GM21381 (cell line): Measurements from ENCODE around the gene PLEKHA8.
"Not testable (repeated sequence)": the region's sequence is repeated elsewhere in the genome, so short reads cannot be mapped to it uniquely, and the experiment has no call there.

Experiments
- ATAC-seq: cut with Tn5 transposase; IDR thresholded peaks from one replicate; pipeline ENCODE4 v1.9.1; 2021; ENCODE audit warnings: mild to moderate bottlenecking, moderate library complexity; ENCODE audit not compliant: unreplicated experiment

Gene PLEKHA8

DNA sequence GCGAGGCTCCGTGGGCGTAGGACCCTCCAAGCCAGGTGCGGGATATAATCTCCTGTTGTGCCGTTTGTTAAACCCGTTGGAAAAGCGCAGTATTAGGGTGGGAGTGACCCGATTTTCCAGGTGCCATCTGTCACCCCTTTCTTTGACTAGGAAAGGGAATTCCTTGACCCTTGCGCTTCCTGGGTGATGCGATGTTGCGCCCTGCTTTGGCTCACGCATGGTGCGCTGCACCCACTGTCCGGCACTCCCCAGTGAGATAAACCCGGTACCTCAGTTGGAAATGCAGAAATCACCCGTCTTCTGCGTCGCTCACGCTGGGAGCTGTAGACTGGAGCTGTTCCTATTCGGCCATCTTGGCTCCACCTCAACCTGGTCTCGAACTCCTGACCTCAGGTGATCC, 70.4 kb downstream of the PLEKHA8 start:
- not testable (repeated sequence) for ATAC-seq

DNA sequence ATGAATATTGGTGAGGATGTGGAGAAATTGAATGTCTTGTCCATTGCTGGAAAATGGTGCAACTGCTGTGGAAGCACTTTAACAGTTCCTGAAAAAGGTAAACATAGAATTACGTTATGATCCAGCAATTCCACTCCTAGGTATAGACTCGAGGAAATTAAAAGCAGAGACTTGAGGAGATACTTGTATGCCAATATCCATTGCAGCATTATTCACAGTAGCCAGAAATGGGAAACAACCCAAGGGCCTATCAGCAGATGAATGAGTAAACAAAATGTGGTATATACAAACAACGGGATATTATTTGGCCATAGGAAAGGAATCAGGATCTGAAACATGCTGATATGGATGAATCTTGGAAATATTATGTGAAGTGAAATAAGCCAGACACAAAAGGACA, 74.1 kb downstream of the PLEKHA8 start:
- no peak for ATAC-seq

DNA sequence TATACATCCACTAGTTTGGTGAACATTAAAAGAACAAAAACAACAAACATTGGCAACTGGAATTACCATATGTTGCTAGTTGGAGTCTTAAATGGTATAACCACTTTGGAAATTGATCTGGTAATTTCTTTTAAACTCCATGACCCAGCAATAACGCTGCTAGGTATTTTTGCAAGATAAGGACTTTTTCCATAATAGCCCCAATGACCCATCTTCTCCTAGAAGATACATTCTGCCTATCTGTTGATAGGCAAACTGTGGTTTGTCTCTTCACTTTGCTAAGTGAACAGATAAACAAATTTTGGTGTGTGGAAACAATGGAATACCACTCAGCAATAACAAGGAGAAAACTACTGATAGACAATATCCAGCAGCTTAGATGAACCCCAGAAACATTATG, 75.9 kb downstream of the PLEKHA8 start:
- no peak for ATAC-seq

DNA sequence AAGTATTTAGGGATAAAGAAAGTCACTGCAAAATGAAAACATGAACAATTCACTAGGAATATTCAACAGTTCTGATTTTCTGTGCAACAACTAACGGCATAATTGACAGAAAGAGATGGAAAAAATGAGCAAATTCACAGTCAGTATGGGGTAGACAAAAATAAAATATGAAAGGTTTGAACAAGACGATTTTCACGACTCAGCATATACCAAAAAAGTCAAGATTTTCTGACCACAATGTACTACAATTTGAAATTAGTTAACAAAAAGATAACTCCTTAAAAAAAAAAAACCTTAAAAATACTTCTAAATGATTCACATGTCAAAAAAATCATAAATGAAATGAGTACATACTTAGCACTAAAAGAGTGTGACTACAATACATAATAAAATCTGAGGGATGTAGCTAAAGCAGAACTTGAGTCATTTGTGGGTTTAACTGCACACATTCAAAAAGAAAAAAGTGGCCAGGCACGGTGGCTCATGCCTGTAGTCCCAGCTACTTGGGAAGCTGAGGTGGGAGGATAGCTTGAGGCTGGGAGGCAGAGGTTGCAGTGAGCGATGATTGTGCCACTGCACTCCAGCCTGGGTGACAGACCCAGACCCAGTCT, 84.0 kb downstream of the PLEKHA8 start:
- no peak for ATAC-seq

DNA sequence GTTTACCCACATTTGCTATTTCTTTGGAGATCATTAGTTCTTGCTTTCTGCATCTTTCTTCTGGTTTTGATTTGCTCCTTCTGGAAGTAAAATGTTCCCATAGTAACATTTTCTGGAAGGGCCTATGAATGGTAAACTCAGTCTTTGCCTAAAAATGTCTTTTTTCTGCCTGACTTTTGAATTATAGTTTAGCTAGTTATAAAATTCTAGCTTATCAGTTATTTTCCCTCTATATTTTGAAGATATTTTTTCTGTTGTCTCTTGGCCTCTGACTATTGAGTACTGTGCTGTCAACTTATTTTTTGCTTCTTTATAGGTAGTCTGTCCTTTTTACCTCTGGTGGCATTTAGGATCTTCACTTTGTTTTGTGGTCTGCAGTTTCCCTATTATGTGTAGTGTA, 84.9 kb downstream of the PLEKHA8 start:
- ATAC-seq = no peak

DNA sequence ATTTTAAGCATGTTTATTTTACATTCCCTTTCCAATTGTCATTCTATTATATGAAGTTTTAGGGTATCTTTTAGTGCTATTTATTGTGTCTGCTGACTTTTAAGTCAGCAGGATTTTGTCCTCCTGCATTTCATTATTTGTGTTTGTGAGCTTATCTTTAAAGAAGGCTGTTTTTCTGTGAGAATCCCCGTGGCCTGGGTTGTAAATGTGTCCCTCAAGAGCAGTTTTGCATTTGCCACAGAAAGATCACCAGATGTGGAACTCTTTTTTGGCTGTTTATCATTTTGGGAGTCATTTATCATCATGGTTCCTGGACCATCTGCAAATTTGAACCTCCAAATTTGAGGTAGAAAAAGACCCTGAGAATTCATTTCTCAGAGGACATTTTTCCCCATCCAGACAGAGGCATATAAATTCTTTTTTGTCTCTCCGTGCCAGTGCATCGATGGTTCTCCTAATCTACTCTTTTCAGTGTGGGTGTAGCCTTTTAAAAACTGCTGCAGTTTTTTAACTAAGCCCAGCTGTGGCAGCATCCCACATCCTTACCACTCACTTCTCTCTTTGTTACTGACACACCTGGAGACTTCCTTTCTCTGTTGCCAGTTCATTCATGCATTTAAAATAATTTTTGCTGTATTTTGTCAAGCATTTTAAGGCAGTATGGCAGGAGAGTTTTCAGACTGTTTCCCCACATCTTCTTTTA, 86.5 kb downstream of the PLEKHA8 start:
- no peak for ATAC-seq

DNA sequence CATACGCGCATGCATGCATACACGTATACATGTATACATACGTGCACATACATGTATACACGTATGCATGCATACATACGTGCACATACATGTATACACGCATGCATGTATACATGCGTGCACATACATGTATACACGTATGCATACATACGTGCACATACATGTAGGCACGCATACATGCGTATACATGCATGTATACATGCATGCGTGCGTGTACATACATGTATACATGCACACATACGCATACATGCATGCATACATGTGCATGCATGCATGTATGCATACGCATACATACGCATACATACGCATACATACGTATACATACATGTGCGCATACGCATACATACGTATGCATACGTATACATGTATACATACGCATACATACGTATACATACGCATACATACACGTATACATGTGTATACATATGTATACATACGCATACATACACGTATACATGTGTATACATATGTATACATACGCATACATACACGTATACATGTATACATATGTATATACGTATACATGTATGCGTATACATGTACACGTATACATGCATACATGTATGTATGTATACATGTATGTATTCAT, 87.6 kb downstream of the PLEKHA8 start:
- no peak for ATAC-seq

DNA sequence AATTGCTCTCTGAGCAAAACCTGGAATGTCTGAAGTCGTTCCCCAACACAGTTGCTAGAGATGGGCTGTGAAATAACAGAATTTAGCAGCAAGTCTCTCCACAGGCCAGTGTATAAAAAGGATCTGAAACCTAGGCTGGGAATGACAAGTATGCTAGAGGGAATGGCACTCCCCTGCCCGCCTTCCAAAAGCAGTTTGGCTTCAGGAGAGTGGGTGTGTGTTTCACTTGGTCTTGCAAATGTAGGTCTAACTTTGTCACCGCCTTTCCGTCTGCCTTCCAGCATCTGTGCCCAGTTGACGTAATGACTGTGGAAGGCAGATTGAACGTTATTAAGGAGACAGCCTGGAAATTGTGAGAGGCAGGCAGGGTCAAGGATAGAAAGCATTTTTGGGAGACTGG, 88.6 kb downstream of the PLEKHA8 start:
- no peak for ATAC-seq

DNA sequence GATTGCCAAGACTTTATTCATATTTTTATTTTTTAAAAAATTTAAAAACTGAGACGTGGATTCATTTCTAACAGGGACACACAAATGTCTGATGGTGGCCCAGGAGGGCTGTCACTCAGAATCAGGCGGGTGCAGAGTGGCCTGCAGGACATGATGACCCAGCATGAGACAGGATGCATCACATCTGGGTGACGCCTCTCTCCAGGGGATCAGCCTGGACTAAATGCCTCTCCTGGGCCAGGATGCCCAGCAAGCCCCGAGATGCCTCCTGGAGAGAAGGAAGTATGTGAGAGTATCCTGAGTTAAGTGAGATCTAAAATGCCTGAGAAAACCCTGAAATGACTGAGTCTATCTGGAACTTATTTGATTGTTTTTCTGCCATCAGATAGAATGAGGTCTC, 89.7 kb downstream of the PLEKHA8 start:
- no peak for ATAC-seq

DNA sequence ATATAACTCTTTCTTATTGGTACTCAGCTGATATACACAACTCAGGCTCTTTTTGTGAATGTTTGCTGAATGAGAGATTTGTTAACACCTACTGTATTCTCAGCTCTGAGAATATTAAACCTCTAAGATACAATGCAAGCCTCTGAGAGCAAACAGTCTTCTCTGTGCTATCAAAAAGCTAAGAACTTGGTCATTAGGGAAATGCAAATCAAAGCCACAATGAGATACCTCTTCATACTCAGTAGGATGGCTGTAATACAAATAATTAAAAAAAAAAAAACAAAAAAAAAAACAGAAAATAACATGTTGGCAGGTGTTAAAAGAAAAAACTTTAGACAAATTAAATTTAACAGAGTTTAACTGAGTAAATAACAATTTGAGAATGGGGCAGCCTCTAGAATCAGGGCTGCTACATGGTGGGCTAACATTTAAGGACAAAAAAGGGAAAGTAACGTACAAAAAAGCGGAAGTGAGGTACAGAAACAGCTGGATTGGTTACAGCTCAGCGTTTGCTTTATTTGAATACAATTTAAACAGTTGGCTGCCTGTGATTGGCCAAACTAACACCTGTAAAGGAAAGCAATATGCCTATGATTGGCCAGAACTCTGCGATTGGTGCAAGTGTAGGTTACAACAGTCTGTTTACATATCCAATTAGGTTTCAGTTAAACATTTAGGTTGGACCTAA, 91.8 kb downstream of the PLEKHA8 start:
- no peak for ATAC-seq

DNA sequence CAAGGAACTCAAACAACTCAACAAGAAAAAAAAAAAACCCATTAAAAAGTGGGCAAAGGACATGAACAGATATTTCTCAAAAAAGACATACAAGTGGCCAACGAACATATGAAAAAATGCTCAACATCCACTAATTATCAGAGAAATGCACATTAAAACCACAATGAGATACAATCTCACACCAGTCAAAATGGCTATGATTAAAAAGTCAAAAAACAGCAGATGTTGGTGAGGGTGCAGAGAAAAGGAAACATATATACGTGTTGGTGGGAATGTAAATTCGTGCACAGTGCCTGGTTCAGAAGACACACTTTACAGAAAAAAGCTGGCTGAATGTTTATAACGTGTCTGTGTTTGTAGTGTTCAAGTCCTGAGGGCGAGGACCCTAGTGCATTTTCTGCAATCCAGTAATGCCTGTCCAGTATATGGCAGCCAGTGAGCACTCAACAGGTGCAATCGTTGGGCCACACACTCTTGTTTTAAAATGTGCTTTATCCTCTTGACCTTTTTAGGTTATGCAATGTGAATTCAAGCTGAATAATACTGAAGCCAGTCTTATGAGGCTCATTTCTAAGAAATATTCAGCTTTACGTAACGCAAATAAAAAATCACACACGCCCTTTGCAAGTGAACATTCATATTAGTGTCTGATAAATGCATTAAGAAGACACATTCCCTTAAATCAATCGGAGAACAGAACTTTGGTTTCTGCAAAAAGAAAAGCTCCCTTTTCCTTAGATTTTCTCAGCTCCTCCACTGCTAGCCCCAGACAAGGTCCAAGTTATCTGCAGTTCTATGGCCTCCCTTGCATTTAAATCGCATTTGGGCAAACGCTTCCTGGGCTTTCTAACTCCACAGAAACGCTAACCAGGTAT, 105.8 kb downstream of the PLEKHA8 start:
- no peak for ATAC-seq

DNA sequence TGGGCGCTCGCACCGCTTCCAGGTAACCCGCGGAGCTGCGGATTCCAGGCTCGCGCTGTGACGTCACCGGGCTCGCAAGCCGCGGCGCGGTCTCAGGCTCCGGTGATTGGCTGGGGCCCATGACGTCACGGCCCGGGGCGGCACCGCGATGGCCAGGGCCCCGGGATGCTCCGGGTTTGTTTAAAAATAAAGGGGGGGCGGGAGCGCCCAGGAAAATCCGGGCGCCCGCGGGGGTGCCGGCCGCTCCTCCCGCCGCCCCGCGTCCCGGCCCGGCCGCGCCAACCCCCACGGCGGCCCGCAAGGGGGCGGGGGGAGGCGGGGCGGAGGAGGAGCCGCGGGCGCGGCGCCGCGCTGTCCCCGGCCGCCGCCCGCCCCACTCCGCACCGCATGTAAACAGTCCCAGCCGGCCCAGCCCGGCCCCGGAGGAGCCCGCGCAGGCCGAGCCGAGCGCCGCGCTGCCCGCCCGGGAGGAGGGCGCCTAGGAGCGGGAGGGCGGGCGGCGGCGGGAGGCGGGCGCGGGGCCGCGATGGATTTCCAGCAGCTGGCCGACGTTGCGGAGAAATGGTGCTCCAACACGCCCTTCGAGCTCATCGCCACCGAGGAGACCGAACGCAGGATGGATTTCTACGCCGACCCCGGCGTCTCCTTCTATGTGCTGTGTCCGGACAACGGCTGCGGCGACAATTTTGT, 106.5 kb downstream of the PLEKHA8 start, which contains the start of gene MTURN:
Gene MTURN (plus strand): TSS at position 376 of the 690 bp plus-strand sequence. CDS start 151 bp downstream, at position 527.
- peak; percentile 89 for ATAC-seq

DNA sequence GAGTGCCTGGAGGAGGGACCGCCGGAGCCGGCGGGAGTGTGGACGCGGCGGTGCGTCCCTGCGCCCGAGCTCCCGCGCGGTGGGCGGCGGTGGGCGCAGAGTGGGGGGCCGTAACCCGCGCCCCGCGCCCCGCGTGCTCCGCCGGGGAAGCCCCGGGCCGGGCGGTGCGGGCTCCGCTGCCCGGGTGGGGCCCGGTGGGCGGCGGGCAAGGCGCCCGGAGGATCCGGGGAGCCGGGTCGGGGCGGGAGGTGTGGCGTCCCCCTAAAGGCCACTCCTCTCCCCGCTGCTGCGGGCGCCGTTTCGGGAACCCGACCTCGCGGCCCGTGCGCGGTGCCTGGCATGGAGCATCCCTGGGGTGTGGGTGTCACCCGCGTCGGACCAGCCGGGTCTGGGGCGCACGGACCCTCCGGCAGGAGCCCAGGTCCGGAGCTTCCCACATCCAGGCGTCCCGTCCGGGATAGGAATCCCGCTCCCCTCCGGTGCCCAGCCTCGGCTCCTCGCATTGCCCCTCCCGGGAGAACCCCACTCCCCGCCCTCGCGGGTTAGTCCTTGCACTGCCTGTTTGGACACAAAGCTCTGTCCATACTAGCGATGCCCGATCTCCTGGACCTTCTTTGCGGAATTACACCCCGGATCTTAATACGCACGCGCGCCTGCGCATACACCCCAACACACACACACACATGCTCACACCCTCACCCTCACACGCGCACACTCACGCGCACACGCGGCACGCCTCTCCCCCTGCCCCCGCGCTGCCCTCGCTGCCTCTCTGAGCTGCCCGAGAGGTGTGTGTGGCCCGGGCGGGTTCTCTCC, 107.3 kb downstream of the PLEKHA8 start:
- ATAC-seq = peak; percentile 13

DNA sequence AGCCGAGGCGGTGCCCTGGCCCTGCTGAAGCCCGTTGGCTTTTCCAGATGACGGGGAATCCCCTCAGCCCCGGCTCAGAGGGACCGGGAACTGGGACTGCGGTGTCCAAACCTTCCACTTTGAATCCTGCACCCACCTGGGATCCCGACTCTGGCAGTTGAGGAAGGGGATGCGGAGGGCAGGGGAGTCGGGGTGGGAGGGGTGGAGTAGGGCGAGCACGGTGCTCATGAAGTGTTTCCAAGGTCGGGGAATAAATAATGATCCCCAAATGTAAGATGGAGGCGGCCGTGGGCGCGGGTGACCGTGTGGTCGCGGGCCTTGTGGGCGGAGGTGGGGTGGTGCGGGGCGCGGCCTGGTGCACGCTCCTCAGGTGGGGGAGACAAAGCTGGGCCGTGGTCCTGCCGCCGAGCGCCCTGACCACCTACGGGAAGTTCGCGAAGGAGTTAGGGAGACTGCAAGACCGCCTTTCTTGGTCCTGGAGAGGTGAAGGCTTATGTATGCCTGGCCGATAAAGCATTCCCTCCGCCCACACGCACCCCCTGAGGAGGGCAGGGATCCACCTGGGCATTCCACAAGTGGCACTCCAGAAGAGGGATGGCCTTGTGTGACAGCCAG, 108.0 kb downstream of the PLEKHA8 start:
- no peak for ATAC-seq

DNA sequence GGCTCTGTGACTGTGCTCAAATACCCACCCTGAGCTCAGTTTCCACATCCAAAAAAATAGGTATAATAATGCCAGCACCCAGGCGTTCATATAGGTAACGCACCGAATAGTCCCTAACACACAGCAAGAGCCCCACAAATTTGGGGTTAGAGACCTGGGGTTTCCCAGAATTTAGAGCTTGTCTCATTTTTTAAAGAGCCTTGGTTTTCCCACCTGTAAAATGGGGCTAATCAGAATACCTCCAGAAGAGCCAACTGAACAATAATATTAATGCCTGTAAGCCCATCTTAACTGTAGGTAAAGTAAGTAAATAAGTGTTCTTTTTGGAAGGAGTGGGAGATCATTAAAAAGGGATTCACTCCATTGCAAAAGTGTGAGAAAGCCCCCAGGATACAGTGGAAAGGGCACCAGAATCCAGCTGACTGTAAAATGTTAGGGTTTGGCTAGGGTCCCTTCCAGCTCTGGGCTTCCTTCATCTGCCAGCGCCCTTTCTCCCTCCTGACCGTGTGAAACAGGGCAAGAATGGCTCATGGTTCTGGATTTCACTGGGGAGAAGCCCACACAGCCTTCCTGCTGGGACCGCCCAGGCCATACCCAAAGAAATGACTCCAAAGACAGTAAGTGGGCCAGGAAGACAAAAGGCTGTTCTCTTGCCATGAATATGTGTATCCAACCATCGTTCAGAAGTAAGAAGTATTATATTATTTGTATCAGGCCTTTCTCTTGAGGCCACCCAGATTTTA, 108.7 kb downstream of the PLEKHA8 start:
- no peak for ATAC-seq

DNA sequence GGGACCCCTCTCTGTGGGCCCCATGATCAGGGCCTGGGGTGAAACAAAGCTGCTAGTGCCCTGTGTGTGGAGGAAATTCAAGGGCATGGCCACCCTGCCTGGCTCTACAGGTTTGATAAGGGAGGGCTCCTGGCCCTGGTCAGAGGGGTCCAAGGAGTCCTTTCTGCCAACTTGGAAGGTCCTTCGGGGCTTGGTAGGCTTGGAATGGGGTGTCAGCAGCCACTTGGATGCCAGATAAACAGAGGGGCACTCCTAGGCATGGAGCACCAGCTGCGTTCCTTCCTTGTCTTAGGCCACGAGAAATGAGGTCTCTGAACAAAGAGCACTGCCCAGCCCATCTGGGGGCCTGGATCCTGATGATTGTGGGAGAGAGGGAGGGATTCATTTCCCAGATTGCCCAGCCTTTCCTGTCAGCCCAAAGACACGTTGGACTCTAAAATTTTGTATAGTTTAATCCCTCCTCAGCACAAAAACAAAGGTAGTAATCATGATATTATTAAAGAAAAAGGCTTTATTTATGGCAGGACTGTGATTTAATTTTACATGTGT, 111.7 kb downstream of the PLEKHA8 start:
- ATAC-seq = no peak

DNA sequence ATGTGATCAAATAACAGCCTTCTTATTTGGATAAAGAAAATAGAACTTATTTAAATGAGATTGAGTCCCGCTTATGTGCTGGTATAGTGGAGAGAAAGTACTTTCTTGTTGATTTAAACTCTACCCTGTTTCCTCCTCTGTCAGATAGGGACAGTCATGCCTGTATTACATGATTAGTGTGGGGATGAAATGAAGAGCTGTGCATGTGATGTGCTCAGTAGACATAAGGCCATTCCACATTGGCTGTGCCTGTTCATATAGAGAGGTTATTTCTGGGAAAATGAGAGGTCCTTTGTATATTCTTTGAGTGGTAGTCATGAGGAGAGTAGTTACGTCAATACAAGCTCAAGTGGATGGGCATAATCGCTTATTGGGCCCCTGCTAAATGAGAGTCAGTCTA, 112.2 kb downstream of the PLEKHA8 start:
- no peak for ATAC-seq

DNA sequence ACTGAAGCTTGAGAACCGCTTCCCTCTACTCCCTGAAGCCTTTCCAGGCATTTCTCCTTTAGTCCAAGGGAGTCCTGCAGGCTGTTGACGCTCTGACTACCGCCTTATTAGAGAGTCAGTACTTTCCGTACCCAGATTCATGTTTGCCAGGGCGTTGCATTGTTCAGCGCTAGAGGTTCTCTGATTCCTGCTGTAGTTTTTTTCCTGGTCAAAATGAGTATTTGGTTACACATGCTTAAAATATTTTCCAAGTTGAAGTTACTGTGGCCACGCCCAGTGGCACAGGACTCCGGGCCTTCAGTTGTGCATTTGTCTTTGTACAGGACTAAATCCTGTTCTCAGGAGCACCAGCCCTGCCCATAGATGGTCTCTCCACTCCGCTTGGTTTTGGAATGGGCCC, 114.5 kb downstream of the PLEKHA8 start:
- ATAC-seq = no peak
